DMS153 treated with DMSO at 0.1 percent for 48 hours (cell line): ENCODE results near the gene FOSL2.

Source experiments
- DNase-seq: peaks from one replicate; lab custom pipeline; 2025; ENCODE audit not compliant: unreplicated experiment; lab: John Stamatoyannopoulos, UW

Gene FOSL2

DNA sequence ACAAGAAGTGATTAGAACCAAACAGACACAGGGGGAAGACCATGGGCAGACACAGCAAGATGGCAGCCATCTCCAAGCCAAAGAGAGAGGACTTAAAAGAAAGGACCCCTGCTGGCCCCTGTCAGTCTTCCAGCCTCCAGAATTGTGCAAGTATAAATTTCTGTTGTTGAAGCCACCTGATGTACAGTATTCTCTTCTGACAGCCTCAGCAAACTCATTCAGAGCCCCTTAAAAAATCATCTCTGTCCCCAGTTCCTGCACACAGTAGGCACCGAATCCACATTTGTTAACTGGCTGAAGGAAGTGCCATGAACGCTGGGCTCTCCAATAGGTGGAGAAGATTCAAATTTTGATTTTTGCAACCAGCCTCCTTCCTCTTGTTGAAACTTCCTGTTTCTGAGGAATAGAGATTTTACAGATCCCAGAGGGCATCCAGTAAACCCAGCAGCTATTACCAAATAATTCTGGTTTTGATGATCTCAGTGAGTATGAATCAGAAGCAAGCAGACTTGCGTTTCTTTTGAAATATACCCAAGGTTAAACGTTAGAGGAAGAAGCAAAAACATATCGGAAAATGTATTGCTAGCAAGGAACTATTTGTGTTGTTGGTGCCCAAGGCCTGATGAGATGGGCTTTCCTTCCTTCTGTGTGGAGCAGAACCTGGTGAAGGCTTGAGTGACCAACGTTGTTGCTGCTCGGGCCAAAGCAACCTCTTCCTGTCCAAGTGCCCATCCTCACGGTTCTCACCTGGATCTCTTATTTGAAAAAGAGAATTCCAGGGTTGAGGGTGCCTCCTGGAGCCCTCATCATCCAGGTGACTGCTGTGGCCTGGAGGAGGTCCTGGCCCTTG lies 55.5 kb downstream of the FOSL2 start:
- no peak for DNase-seq

DNA sequence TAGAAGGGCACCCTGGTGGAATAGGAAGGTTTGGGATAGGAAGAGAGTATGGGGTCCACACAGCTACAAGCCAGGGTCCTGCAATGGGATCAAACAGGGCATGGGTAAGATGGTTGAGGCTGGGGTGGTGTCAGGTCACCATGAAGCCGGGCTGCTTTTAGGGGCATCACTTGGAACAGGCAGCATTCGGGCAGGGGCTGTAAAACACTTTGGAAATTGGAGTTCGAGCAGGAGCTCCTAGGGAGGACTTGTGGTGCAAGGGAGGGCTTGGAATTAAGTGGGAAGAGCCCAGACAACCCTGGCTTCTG lies 56.1 kb downstream of the FOSL2 start:
- no peak for DNase-seq

DNA sequence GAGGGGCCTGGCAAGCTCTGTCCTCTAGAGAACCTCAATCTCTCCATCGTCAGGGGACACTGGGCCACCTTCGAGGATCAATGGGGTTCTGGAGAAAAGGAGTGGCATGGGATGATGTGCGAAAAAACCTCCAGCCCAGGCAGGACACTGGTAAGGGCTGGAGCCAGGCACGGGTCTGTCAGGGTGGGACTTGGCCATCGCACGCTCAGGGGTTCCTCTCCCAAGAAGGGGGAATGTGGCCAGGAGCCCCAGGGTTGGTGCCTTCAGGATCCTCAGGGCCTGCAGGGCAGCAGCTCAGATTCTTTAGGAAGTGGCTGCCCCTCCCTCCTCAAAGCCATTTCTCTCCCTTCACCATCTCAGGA lies 56.4 kb downstream of the FOSL2 start:
- DNase-seq: no peak

DNA sequence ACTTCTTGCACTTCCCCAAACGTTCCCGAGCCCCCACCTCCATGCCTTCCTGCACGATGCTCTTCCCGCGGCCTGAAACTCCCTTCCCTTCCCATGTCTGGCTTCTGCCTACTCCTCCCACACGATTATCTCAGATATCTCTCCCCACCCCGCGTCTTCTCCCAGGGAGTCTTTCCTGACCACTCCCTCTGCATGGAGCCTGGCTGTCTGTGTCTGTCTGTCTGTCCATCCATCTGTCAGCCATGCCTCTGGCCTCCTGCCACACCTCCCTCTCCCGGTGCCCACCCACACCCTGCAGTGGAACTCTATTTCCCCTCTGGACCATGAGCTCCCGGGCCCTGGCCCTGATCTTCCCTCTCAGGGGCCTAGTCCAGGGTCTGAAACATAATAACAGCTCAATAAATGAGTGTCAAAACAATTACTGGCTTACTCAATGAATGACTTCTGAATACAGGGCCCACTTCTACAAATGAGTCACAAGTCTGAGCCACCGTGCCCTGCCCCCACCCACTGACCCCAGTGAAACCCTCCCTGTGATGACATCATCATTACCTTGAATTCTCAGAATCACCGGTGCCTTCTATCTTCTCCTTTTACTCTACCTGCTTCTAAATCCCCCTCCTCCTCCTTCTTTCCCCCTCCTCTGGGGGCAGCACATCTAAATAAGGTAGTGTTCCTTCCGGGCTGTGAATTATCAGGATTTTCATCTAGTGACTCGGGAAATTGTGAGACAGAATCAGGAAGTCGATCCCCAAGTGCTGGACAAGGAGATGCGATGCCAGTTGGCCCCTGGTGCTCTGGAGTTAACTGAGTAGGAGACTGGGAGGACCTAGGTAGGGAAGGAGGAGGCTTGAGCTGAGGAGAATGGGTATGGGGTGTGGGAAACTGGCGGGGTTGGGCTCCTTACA lies 57.1 kb downstream of the FOSL2 start:
- DNase-seq: no peak

DNA sequence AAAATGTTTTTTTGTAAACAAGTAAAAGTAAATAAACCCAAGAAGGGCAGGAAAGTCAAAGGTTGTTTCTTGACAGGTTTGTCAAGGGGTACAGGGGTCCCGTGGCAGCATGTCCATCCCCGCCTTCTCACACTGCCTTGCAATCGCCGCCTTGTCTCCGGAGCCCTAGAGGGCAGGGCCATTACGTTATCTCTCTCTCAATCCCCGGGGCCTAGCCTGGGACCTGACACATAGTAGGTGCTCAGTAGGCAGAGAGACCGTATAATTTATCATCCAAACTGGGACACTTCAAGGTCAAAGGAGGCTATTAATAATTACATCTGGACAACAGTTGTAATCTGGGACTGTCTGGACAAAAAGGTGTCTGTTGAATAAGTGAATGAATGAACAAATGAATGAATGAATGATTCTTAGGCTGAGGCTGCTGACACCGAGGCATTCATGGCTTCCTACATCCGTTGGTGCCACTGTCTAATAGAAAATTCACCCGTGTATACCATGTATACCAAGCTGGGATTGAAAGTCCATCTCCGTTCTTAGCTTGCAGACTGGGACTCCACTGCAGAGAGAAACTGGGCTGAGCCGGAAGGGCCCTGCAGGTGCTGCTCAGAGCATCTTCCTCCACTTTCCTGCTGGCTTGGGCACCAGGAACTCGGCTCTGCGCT lies 58.4 kb downstream of the FOSL2 start:
- no peak for DNase-seq

DNA sequence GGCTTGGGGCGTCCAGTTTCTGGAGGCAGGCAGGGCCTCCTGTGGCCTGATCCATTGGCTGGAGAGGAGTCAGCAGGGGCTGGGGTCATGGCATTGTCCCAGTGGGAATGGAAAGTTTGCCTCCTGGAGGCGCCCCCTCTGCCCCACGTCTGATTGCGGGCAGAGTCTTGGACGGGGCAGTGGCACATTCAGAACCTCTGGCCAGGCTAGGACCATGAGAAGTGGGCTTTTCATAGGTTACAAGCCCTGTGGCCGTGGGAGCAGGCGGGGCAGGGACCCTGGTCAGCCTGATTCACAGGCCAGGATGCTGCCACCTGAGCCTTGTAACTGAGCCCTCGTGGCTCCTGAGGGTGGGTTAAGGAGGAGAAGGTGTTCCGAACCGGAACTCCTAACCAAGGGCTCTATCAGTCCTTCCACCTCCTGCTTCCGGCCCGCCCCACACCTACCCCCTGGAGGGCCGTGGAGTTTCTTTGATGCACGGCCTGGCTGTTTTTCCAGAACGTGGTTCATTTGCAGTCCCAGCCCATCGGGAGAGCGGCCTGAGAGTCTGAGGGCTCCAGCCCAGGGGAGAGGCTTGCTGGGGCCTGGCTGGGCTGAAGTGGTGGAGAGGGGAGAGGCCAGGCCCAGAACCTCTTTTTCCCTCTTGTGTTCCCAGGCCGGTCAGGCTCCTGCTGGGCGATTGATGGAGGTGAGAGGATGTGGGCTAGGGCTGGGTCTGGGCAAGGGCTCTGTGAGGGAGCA lies 59.3 kb downstream of the FOSL2 start:
- DNase-seq: no peak

DNA sequence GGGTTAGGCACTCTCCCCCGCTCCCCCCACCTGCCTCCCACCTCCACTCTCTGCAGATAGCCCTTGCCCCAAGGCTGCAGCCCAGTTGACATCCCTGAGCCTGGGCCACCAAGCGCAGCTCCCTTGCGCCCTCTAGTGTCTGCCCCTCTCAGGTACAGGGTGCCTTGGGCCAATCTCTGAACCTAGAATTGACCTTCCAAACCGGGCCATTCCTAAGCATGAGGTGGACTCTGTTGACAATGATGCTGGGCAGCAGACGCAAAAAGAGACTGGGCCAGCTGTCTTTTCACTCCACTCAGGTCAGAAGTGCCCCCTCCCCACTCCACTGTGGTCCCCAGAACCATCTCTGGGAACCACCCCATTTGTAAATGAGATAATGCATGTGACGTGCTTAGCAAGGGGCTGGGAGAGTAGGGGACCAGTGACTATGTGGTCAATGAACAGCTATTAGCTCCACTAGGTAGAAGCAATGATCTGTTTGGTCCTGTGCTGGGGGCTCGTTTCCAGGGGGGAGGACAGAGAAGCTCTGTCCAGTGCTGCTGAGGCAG lies 60.0 kb downstream of the FOSL2 start:
- DNase-seq: peak; percentile 18

DNA sequence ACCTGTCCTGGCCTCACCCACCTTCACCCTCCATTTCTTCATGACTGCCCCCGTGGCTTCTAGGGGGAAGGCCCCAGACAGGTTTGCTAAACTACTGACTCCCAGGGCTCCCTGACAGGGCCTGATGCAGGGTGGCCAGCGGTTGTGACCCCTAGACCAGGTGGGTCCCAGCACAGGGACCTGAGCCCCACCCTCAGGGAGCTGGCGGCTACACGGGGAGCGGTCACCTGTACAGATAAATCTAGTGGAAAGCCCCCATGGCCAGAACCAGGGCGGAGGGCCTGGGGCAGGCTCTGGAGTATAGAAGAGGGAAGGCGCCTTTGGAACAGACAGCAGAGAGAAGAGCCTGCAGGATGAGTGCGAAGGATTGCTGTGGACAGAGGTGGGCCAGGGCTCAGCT lies 60.7 kb downstream of the FOSL2 start:
- no peak for DNase-seq

DNA sequence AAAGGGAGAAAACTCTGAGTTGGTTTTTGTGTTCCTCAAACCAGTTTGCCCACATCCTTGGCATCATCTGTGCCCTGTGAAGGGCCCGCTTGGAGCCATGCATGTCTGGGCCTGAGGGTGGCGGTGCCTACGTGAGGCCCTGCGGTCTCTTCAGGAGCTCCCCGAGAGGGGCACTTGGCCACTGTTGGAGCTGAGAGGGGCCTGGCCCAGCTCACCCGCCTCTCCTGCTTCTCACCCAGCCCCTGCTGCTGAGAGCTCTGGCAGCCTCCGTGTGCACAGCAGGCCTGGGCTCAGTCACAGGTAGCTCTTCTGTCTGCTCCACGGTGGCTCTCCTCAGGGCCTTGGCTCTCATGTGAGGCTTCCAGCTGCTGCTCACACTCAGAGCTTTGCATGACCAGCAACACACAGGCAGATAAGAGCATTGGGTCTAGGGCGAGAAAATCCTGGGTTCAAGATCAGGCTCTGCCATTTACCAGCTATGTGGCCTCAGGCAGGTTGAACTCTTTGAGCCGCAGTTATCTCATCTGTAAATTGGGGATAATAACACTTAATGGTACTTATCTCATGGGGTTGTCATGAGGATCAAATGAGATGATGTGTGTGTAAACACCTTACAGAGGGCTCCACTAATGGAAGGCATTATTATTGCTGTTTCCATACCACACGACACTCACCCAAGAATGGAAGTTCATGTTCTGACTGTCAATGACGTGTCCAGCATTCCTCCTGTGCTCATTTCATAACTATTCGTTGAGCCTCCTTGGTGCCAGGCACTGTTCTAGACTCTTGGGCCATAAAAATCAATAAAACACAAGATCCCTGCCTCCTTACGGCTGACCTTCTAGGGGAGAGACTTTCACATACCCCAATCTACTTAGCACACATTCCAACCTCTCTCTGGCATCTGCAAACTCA lies 61.6 kb downstream of the FOSL2 start:
- no peak for DNase-seq

DNA sequence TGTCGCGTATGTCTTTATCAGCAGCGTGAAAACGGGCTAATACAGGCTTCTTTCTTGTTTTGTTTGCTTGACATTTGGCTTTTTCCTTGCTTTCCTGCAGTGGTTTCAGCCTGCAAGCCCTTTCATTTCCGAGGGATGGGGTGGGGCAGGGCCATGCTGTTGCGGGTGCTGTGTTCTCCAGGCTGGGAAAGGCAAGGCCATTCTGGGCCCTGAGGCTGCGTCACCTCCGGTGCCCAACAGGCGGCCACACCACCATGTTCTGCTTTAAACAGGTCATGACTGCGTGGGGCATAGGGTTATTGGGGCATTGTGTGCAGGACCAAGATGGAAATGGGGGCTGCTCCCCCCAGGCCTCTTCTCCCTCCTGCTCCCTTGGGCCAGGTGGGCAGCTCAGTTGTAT lies 64.6 kb downstream of the FOSL2 start:
- no peak for DNase-seq

DNA sequence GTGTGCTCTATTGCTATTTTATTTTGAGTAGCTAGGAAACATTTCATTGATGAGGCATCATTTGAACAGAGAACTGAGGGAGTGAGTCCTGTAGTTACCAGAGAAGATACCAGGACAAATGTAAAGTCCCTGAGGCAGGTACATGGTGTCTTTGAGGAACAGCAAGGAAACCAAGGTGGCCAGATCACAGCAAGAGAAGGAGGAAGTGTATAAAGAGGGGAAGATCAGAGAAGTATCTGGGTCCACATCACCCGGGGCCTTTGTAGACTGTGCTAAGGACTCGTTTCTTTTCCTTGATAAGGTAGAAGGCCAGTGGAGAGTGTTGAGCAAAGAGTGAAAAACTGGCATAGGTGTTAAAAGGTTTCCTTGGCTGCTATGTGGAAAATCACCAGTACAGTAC lies 68.4 kb downstream of the FOSL2 start:
- DNase-seq: no peak

DNA sequence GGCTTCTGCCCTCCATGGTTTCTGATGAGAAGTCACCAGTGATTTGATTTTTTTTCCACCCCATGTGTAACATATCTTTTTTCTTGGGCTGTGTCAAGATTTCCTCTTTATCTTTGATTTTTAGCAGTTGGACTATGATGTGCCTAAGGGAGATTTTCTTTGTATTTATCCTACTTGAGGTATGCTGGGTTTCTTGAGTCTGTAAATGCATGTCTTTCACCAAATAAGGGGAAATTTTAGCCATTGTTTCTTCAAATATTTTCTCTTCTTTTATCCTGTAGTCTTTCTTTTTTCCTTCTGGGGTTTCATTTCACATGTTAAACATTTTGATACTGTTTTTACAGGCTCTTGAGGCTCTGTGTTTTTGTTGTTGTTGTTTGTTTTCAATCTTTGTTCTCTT lies 69.5 kb downstream of the FOSL2 start:
- DNase-seq: no peak

DNA sequence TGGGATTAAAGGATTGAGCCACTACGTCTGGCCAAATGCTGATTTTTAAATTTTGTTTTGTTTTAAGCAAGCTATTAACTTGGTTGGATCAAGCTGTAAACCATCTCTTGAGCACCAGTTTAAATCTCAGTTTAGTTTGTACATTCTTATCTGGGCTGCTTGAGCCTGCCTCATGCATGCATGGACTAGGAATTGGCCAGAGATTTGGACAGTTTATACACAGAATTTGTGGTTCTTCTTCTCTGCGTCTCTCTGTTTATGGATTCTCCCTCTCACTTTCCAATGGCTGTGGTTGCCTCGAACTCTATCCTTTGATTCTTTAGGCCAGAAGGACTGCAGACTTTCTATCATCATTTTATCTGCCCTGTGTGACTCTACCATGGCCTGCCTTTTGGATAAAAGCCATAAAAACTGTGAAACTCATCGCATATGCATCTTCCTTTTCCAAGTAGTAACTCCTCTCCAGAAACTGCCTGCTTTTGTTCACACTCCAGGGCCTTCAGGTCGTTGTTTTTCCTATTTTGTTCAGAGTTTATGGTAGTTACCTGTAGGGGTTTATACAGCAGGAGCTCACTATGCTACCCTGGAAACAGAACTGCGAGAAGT lies 70.7 kb downstream of the FOSL2 start:
- DNase-seq: no peak

DNA sequence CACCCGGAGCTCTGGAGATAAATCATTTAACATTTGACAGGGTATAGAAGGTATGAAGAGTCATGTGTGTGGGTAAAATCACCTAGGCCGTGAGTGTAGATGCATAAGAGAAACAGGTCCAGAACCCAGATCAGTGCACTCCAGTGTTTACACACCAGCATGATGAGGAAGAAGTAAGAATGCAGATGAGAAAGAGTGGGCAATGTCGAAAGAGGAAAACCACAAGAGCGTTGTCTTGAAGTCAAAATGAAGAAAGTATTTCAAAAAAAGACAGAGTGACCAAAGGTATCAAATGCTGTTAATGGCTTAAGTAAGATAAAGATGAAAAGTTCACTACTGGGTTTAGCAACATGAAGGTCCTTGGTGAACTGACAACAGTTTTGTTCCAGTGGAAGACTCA lies 71.2 kb downstream of the FOSL2 start:
- no peak for DNase-seq

DNA sequence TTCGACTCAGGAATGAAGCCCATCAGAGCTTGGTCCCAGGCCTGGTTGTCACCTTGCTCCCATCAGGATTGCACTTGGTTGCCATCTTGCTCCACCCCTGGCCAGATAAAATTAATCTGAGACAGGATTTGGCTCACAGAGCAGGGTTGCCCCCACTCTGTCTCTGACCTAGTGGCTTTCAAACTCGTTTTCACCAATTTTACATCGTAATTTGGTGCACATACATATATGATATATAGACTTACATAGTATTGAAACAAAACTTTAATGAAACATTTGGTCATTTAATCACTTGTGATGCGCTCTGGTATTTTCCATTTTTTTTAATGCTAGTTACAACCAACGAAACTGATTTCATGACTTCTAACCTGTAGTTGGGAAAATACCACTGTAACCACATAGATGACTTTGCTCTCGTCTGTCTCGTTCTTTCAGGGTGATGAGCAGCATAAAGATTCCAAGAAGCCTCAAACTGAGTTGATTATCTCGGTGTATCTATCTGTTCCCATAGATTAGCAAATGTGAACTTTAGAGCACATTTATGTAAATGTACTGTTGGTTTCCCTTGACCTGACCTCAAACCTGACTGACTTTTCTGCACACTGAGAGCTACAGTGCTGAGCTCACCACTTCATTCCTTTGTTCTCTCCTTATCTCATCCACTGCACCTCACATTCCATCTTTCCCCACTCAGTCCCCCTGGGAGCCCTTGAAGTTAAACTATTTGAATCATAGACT lies 72.7 kb downstream of the FOSL2 start:
- DNase-seq: no peak
